Erythroblast (primary cell): ENCODE results near the gene GBGT1.
"Not testable (repeated sequence)": the region's sequence is repeated elsewhere in the genome, so short reads cannot be mapped to it uniquely, and the experiment has no call there.

Source experiments
- GATA1 ChIP-seq: IDR thresholded peaks from 2 replicates; pipeline ENCODE4 v1.6.1; 2011; ENCODE audit warnings: low read depth, mild to moderate bottlenecking, control low read depth, low read length, moderate library complexity
- POLR2A ChIP-seq: IDR thresholded peaks from 2 replicates; pipeline ENCODE4 v1.6.1; 2011; ENCODE audit warnings: mild to moderate bottlenecking, low read length

GRCh38 chr9:133169687-133170086, 6.0 kb upstream of the GBGT1 start:
- not testable (repeated sequence) for TF ChIP-seq POLR2A, GATA1
